HCT116 (cell line): ENCODE data around the gene TLE7. TPM values are rescaled to one million over a fixed set of nuclear protein-coding genes. Genes with fewer than 3 reads are reported as not detected.

Experiments
- ATAC-seq: fragments of 200-7000 bp; cut with Tn5 transposase; 2 replicates; pipeline ENCODE4 v1.9.1; 2020; ENCODE audit warnings: mild to moderate bottlenecking, moderate library complexity
- BruUV-seq: library from RNA; stranded (reverse); fragments of 400-500 nt; replicated peaks from 2 replicates; lab custom pipeline; 2021; lab: Mats Ljungman, UMichigan
- CTCF ChIA-PET: fragments of 300-600 bp; sonication (Branson Sonifier 250); formaldehyde crosslinking; loops from one replicate; lab custom pipeline; 2021; ENCODE audit warnings: antibody characterized with exemption; lab: Charles Lee
- POLR2A ChIA-PET: fragments of 300-600, 350-600 bp; sonication (Branson Sonifier 250); formaldehyde crosslinking; loops from one replicate; lab custom pipeline; 2021; ENCODE audit warnings: antibody characterized with exemption; lab: Charles Lee
- RAD21 ChIA-PET, 2 experiments: fragments of 300-600 bp; sonication (Branson Sonifier 250); formaldehyde crosslinking; loops; one replicate each; lab custom pipeline; 2023; ENCODE audit warnings: low total read pairs in 2 of 2; ENCODE audit not compliant: uncharacterized antibody in 2 of 2, unreplicated experiment in 2 of 2, low non-redundant PET in 1 of 2; lab: Charles Lee
- DNase-seq: peaks from one replicate; pipeline ENCODE4 v3.0.0-alpha.2; 2010; ENCODE audit warnings: low read depth, low spot score
- H2AFZ ChIP-seq: fragments of 200-600 bp; shearing (Covaris generic), sonication (generic); 2 replicates; pipeline ENCODE4 v1.6.1; 2017; ENCODE audit warnings: low read depth, mixed run types, mixed read lengths, antibody characterized with exemption, low read length; ENCODE audit not compliant: poor library complexity, severe bottlenecking
- H3K27ac ChIP-seq: 2 replicates; pipeline ENCODE4 v1.5.1; 2012; ENCODE audit warnings: low read depth, low read length
- H3K27me3 ChIP-seq: fragments of 200-600 bp; sonication (generic); 2 replicates; pipeline ENCODE4 v1.6.1; 2016; ENCODE audit warnings: mixed run types, low read length, mixed read lengths; ENCODE audit not compliant: insufficient read depth
- H3K36me3 ChIP-seq, 2 experiments: fragments of 200-500 bp in 1 of 2; fragments of 200-600 bp in 1 of 2; sonication (Bioruptor generic) in 1 of 2; sonication (generic) in 1 of 2; 2 replicates each; pipeline versions ENCODE4 v1.5.1 to v1.6.1; 2014 to 2016; ENCODE audit warnings: low read length in 2 of 2, inconsistent platforms in 1 of 2, mixed read lengths in 1 of 2, mixed run types in 1 of 2; ENCODE audit not compliant: insufficient read depth in 2 of 2, control insufficient read depth in 1 of 2
- H3K4me1 ChIP-seq, 2 experiments: fragments of 200-600 bp in 1 of 2; sonication (generic) in 1 of 2; 2 replicates each; pipeline versions ENCODE4 v1.5.1 to v1.6.1; 2012 to 2017; ENCODE audit warnings: low read length in 2 of 2, inconsistent platforms in 1 of 2, mild to moderate bottlenecking in 1 of 2, mixed read lengths in 1 of 2, mixed run types in 1 of 2, moderate library complexity in 1 of 2; ENCODE audit not compliant: insufficient read depth in 2 of 2, control insufficient read depth in 1 of 2
- H3K4me2 ChIP-seq: fragments of 200-600 bp; sonication (generic); 2 replicates; pipeline ENCODE4 v1.6.1; 2017; ENCODE audit warnings: mixed run types, low read length, mixed read lengths
- H3K4me3 ChIP-seq, 2 experiments: fragments of 200-600 bp in 1 of 2; sonication (generic) in 1 of 2; replicated peaks in 1 of 2; 2 replicates each; pipeline ENCODE4 v1.5.1; 2011 to 2016; ENCODE audit warnings: low read length in 2 of 2, control low read depth in 1 of 2, low read depth in 1 of 2, mild to moderate bottlenecking in 1 of 2, mixed read lengths in 1 of 2, mixed run types in 1 of 2
- H3K79me2 ChIP-seq: fragments of 200-600 bp; sonication (generic); 2 replicates; pipeline ENCODE4 v1.6.1; 2017; ENCODE audit warnings: mild to moderate bottlenecking, mixed run types, low read length, moderate library complexity, mixed read lengths; ENCODE audit not compliant: insufficient read depth
- H3K9ac ChIP-seq: fragments of 200-600 bp; sonication (generic); 2 replicates; pipeline ENCODE4 v1.6.1; 2016; ENCODE audit warnings: low read length, mixed read lengths
- H3K9me2 ChIP-seq: fragments of 200-600 bp; sonication (generic), shearing (Covaris generic); 2 replicates; pipeline ENCODE4 v1.6.1; 2017; ENCODE audit warnings: mixed run types, mild to moderate bottlenecking, moderate library complexity; ENCODE audit not compliant: insufficient read depth
- H3K9me3 ChIP-seq, 2 experiments: fragments of 200-500 bp in 1 of 2; fragments of 200-600 bp in 1 of 2; sonication (Bioruptor generic) in 1 of 2; sonication (generic) in 1 of 2; 2 replicates each; pipeline ENCODE4 v1.6.1; 2014 to 2017; ENCODE audit warnings: low read length in 2 of 2, mixed read lengths in 2 of 2, inconsistent platforms in 1 of 2, low read depth in 1 of 2, mild to moderate bottlenecking in 1 of 2, mixed run types in 1 of 2, moderate library complexity in 1 of 2; ENCODE audit not compliant: control insufficient read depth in 1 of 2, insufficient read depth in 1 of 2
- H4K20me1 ChIP-seq: fragments of 200-600 bp; sonication (generic), shearing (Covaris generic); 2 replicates; pipeline ENCODE4 v1.6.1; 2017; ENCODE audit warnings: mixed run types, mild to moderate bottlenecking, moderate library complexity; ENCODE audit not compliant: insufficient read depth
- EZH2 ChIP-seq: fragments of 200-600 bp; sonication (generic); IDR thresholded peaks from 2 replicates; pipeline ENCODE4 v1.6.1; 2017; ENCODE audit warnings: antibody characterized with exemption, mixed run types
- EZH2phosphoT487 ChIP-seq: fragments of 200-600 bp; IDR thresholded peaks from 2 replicates; pipeline ENCODE4 v1.6.1; 2018; ENCODE audit warnings: antibody characterized with exemption, borderline replicate concordance
- FOSL1 ChIP-seq: IDR thresholded peaks from 2 replicates; pipeline ENCODE4 v1.6.1; 2012; ENCODE audit warnings: low read depth
- JUND ChIP-seq: IDR thresholded peaks from 2 replicates; pipeline ENCODE4 v1.6.1; 2012
- POLR2A ChIP-seq: IDR thresholded peaks from 2 replicates; pipeline ENCODE4 v1.7.0; 2011; ENCODE audit warnings: borderline replicate concordance; ENCODE audit not compliant: insufficient read depth, insufficient read length; ENCODE audit errors: extremely low read depth
- POLR2AphosphoS5 ChIP-seq: IDR thresholded peaks from 2 replicates; pipeline ENCODE4 v1.6.1; 2011; ENCODE audit warnings: mild to moderate bottlenecking, low read depth, low read length, moderate library complexity
- YY1 ChIP-seq: IDR thresholded peaks from 2 replicates; pipeline ENCODE4 v1.6.1; 2011; ENCODE audit warnings: low read length, low read depth, moderate library complexity, mild to moderate bottlenecking; ENCODE audit not compliant: insufficient replicate concordance; ENCODE audit errors: extremely low read depth
- ZFX ChIP-seq: fragments of 450-650 bp; IDR thresholded peaks from 2 replicates; pipeline ENCODE4 v1.6.1; 2017
- intact Hi-C: fragments of 100-400 bp; cut with micrococcal nuclease; formaldehyde crosslinking; loops from 2 replicates; pipeline ENCODE4 v1.10.0; 2022
- total RNA-seq: library from RNA; stranded (reverse); gene quantifications from one replicate; pipeline ENCODE4 v1.2.1, GENCODE V29; 2021; ENCODE audit not compliant: unreplicated experiment
- TF ChIP-seq, protein P1 (sequence below): IDR thresholded peaks from 2 replicates; pipeline ENCODE4 v1.6.1; 2012
- TF ChIP-seq, protein P2 (sequence below): IDR thresholded peaks from 2 replicates; pipeline ENCODE4 v1.6.1; 2011; ENCODE audit warnings: mild to moderate bottlenecking, low read length, moderate library complexity; ENCODE audit not compliant: insufficient replicate concordance; ENCODE audit errors: extremely low read depth

The TLE7 gene
- total RNA-seq, 1 experiment from 2014 or later: not detected

DNA sequence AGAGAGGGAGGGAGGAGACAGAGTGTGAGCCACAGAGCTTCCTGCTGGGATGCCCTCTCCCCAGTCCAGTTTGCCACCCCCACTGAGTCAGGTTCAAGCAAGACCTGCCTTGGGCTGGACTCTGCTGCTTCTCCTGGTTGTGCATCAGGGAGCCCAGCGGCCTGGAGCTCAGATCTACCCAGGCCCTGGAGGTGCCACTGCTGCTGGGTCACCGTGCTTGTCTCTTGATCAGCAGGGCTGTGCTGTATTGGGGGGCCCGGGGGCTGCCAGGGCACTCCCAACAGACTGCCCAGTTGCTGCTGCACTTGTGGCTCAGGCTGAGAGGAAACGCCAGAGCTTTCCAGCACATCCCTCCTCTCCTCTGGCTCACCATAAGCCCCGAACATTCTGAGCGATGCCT lies 8.9 kb downstream of the TLE7 start:
- Histone ChIP-seq H4K20me1 (no peaks in the 10 kb centered on the region), H3K9ac (no peak overlapping the region), H3K9me2 (no peaks in the 10 kb centered on the region), H2AFZ (no peak overlapping the region), H3K4me2 (no peak overlapping the region), H3K27ac (no peak overlapping the region), H3K4me1 (no peaks in the 10 kb centered on the region), H3K4me3 (no peak overlapping the region), H3K79me2 (no peaks in the 10 kb centered on the region), H3K36me3 (no peaks in the 10 kb centered on the region), H3K9me3 (peaks cover 0 to 7% of the 10 kb centered on the region in 2 experiments; a peak in 1 of 4 replicates), H3K27me3 (no peaks in the 10 kb centered on the region)
- intact Hi-C loops: no loop called here
- ChIA-PET POLR2A (no interaction called here), RAD21 (no interaction called here), CTCF (no interaction called here)
- TF ChIP-seq, protein P1, sequence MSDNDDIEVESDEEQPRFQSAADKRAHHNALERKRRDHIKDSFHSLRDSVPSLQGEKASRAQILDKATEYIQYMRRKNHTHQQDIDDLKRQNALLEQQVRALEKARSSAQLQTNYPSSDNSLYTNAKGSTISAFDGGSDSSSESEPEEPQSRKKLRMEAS: no peak
- no peak for TF ChIP-seq ZFX
- TF ChIP-seq, protein P2, sequence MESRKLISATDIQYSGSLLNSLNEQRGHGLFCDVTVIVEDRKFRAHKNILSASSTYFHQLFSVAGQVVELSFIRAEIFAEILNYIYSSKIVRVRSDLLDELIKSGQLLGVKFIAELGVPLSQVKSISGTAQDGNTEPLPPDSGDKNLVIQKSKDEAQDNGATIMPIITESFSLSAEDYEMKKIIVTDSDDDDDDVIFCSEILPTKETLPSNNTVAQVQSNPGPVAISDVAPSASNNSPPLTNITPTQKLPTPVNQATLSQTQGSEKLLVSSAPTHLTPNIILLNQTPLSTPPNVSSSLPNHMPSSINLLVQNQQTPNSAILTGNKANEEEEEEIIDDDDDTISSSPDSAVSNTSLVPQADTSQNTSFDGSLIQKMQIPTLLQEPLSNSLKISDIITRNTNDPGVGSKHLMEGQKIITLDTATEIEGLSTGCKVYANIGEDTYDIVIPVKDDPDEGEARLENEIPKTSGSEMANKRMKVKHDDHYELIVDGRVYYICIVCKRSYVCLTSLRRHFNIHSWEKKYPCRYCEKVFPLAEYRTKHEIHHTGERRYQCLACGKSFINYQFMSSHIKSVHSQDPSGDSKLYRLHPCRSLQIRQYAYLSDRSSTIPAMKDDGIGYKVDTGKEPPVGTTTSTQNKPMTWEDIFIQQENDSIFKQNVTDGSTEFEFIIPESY: no peak
- no peak for TF ChIP-seq JUND
- no peak for TF ChIP-seq FOSL1
- no TSS peak for BruUV-seq
- ATAC-seq (no peak), DNase-seq (no peak)

- no peaks in the 10 kb centered on the region for H3K9me2 ChIP-seq
- H3K27me3 ChIP-seq: no peaks in the 10 kb centered on the region
- H3K9ac ChIP-seq: no peak overlapping the region
- TF ChIP-seq EZH2 (no peak), JUND (no peak), POLR2AphosphoS5 (no peak), YY1 (no peak), FOSL1 (no peak), POLR2A (no peak), EZH2phosphoT487 (no peak)
- CTCF ChIA-PET: no interaction called here
- H2AFZ ChIP-seq: no peak overlapping the region
- ATAC-seq (no peak), DNase-seq (no peak)
- no TSS peak for BruUV-seq
- H3K9me3 ChIP-seq: peaks cover 0 to 7% of the 10 kb centered on the region in 2 experiments; a peak in 1 of 4 replicates
- H3K79me2 ChIP-seq: no peaks in the 10 kb centered on the region
- H3K4me3 ChIP-seq: no peak overlapping the region
- no peaks in the 10 kb centered on the region for H3K36me3 ChIP-seq
- intact Hi-C loops: no loop called here
- no peaks in the 10 kb centered on the region for H4K20me1 ChIP-seq
- POLR2A ChIA-PET: no interaction called here
- H3K4me1 ChIP-seq: peaks cover 4% of the 10 kb centered on the region in 2 experiments; a peak in 3 of 4 replicates
- no peak overlapping the region for H3K27ac ChIP-seq
- RAD21 ChIA-PET: no interaction called here
- no peak overlapping the region for H3K4me2 ChIP-seq
Measured at GRCh38 chr16:71431991-71432390, 9.9 kb downstream of the TLE7 start.
